Cerebellar cortex (tissue), 1 donor: ENCODE results near the gene PARK7.
A peak's percentile ranks its signal among the peaks of the same experiment; 100 is the strongest.

Experiments
- DNase-seq: peaks from one replicate; pipeline ENCODE4 v3.0.0-alpha.2; 2015; ENCODE audit warnings: low spot score

The PARK7 gene

DNA sequence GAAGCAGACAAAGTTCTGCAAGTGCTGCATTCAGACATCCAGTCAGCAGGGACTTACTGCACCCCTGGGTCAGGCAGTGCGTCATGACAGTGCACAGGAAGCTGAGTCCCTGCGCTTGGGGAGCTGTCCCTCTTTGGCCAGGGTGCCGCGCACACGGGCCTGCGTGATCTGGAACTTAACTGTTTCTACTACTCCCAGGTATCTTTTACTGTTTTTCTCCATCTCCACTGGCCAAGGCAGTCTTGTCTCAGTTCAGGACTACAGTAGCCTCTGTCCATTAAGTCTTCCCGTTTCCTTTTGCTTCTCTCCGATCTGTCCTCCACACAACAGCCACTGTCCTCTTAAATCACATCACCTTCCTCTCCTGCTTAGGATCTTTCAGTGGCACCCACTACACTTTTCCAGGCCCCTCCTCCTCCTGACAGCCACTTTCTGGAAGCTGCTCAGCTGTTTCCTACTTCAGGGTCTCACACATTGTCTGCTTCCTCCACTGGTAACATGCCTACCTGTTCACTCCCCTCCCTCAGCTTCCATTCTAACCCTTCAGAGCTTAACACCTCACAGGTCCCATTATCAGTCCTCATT is 48.7 kb downstream of the PARK7 start:
- peak; percentile 35 for DNase-seq

DNA sequence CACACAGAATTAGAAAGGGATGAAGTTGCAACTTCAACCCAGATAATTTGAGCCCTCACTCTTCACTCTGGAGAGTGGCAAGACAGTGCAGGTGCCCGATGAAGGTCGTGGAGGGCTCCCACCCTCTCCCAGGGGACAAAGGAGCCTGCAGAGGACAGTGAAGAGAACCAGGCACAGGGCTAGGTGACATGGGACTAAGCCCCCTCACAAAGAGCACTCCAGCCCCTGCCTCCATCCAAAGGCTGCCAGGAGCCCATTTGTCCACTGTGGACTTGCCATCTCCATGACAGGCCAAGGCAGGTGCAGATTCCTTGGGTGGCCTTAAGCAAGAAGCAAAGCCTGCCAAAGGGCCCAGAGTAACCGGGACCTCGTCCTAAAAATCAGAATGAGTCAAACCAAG is 49.5 kb downstream of the PARK7 start:
- no peak for DNase-seq

DNA sequence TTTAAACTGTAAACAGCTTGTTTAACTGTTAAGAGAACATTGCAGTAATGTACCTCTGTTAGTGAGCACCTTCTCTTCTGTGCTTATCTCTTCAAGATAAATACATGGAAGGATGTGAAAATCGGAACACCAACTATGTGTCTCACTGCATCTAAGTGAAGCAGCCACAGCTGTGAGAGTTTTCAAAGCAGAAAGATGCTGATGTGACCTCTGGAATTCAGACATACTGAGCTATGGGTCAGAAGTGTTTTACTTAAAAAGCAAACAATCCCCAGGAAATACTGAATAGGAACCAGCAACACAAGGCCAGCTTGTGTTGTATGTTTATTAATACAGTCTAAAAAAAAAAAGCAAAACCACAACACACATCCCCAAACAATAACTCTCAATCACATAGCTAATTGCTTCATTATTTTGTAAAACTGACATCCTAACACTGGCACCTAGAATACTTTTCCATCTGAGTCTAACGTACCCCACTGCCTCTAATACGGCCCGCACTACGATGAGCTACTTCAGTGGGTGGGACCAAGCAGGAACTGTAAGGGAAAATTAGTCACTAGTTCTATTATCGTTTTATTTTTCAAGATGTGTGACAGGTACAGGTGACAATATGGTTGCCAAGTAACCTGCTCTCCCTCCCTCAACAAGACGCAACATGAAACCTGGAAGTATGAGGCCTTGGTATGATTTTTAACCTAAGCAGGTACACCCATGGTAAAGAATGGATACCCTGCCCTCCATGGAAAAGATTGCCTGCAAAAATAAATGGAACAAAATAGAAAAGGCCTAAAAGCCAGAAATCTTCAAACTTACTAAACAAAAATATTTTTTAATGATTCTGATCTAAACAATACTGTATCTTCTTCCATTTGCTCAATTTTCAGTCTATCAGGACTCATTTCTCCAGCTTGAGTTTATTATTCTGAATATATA is 50.7 kb downstream of the PARK7 start:
- DNase-seq, result no peak

DNA sequence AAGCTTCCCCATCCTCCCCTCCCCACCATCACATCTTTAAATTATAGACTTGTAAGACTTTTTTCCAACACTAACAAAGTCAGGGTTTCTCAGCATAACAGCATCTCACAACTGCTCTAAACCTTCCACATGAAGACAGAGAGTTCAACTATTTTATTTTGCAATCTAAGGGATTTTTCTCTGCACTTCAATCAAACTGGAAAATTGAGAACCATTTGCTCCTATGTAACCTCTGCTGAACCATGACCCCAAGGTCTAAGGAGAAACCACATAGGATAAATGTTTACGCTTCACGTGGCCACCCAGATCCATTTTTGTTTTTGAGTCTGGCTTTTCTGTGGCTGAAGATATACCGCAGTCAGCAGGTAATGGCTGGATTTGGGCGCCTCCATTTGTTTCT is 51.4 kb downstream of the PARK7 start:
- no peak for DNase-seq

DNA sequence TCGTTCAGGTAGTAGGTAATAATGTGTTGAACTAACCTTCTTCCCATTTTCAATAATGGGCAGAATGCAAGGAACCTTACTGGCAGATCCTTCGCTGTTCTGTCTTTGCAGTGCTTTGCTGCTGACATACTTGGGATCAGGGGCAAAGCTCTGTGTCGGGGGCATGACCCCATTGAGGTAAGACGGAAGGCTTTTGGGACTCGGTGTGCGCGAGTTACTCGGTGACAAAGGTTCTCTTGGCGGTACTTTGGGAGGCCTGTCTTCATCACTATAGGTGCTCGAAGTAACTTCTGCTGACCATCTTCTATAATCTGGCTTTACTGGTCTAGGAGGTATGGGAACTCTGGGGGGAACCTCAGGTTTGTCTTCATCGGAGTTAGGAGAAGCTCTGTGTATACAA is 51.9 kb downstream of the PARK7 start:
- no peak for DNase-seq

DNA sequence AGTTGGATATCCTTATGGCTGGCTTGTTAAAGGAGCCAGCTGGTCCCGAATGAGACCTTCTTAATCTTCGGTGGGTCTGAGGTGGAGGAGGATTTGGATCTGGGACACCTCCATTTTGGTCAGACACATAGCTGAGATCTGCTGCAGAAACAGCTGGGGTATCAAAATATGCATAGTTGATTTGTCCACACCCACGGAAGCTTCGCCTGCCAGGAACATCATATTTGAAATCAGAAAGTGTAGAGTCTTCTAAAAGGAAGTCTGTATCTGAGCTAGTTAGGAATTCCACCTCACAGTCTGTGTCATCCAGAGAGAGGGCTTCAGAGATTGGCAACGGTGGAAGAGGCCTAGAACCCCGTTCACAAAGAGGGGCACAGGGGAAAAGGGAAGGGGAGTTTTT is 52.3 kb downstream of the PARK7 start:
- no peak for DNase-seq

DNA sequence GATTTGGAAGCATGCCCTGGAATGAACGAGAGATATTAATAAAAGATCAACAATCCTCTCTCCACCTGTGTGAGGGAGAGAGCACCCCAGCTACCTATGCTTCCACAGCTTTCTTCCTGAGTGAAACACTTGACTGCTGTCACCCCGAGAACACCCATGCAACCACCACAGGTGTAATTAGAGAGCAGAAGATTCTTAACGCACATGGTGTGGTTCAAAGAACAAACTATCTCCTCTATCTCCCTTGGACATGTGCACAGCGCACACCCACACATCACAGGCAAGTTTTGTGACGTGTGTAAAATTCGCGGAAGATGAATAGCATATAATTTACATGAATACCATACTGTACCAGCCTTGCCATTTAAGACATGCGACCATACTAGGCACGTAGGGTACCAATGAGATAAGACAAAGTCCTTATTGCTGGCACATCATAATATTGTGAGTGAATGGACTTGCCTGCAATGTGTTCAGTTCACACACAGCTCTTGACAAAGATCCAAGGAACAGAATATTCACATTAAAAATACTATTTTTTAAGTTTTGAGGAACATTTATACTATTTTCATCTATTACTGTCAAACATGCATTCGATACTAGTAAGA is 53.0 kb downstream of the PARK7 start:
- DNase-seq, result no peak

DNA sequence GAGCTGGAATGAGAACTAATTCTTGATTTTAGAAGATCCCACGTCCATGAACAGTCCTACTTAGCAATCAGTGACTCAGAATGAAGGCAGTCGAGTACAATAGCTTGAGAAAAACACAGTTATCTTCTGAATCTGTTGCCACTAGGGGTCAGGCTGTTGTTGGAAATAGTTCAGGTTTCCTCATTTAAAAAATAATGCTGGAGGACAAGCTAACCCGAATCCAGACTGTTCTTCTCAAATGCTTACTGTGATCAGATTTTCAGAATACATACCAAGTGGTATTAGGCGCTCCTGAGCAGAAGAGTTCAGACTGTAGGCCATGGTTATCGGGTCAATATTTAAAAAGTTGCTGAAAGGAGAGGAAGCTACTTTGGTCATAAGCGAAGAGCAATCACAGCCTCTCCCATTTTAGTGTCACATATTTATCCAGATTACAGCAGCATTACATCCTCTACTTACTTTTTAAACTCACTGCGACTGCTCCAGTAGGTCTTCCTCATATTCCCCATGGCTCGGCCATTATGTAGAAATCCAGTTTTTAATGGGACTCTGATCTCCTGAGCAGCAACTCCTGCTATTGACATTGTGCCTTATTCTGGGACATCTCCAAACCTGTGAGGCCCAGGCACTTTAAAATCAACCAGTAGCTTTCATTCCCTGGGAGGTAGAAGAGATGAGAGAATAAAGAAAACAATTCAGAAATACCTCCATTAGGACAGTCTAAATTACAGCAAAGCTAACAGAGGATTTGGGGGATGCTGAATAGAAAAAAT is 53.7 kb downstream of the PARK7 start:
- DNase-seq, result peak; percentile 90

DNA sequence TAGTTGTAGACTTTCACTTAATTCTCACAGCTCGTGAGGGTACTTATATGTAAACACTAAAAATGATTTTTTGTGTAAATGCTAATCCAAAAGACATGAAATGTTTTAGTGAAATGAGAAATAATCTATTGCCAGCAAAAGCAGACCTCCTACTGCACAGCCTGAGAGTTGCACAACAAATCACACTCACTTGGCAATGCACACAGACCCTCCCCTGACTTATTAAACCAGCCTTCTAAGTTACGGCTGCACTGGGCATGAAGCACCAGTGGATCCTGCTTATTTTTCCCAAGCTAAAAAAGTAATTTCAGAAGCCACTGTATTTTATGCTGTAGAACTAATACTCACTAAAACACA is 54.3 kb downstream of the PARK7 start:
- DNase-seq, result peak; percentile 54

DNA sequence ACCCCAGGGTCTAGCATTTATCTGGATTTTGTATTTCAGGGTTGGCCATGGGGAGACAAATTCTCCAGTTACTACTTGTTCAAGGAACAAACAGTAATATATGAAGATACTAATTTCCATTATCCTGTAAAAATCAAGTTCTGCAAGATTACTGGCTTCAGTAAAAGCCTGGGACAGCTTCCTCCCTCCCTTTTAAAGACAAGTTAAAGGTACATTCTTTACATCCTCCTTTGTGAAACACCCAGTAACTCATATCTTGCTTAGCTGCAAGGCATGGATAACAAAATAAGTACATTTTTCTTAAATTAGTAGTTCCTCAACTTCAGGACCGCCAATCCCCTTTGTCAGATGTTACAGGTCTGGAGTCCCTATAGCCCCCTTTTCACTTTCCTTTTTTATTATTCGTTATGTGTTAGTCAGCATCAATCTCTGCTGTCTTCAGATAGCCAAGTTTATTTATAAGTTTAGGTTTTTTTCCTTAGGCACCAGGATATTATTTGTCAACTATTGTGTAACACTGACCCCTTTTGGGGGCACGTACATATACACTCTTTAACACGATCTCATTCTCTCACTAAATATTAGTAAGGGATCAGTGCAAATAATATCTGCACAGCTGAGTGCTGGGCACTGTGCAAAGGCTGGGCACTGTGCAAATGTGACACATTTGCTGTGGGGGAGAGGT is 54.8 kb downstream of the PARK7 start:
- DNase-seq, result peak; percentile 18

DNA sequence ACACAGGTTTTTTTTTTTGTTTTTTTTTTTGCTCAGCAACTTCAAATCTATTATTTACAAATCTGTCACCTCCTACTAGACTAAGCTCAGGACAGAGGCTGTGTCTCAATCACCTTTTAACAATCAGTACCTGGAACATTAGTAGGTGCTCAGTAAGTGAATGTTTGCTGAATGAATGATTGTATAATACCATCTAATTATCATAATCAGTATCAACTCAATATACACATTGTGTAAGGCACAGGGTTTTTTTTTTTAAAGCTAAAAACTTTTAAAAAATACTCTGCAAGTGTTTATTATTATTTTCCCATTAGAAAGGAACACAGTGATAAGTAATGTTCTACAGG is 55.4 kb downstream of the PARK7 start:
- no peak for DNase-seq

DNA sequence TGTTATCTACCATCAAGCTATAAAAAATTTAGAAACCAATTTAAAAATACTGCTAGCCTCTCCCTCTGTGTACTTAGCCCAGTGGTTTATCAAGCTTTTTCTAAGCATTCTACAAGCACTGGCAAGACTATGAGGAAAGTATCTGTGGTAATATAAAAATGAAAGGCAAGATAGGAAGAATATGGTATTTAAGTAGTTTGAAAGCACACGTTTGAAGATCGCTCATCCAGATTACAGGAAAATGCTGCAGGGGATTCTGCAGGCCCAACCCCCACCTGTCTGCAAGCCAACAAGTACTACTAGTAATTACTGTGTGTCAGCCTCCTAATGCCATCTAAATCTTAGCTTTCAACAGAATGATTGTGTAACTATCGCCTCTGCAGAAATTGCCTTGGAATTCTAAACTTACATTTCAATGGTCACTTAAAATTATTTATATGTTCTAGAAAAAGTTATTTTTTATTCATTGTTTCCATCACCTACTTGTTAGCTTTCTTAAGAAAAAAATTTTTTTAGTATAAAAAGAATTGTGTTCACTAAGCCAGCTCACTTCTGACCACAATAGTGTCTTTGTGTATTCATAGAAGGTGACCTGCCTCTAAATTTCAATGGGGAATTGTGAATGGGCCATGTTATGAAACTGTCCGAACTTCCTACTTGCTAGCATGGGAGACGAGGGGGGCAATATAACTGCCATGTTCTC is 56.1 kb downstream of the PARK7 start:
- peak; percentile 39 for DNase-seq

DNA sequence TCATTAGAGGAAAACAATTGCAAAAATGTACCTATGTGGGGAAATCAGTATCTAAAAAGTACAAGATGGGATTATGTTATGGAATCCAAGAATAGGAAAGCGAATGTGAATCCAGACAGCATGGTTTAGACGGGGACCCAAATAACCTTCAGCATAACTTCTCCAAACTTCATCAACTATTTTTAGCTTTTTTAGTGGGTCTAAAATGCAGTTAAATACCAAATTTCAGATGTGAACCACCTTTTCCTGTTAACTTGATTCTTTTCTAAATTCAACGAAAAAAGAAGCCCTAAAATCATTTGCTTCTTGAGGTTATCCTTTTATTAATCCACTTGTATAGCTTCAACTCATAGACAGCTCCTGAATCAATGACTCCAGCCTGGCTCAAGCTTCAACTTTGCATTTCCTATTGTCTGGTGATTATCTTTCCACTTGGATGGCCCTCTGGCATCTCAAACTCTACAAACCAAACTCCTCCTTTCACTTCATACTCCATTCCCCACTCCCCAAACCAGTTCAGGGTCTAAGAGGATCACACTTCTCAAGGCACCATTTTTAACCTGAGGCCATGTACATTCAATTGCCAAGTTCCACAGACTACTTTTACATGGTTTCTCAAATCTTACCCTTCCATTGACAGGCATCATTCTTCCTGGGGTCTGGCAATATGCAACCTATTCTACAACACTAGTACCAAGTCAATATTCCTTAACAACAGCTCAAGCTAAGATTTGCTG is 57.1 kb downstream of the PARK7 start:
- peak; percentile 33 for DNase-seq

DNA sequence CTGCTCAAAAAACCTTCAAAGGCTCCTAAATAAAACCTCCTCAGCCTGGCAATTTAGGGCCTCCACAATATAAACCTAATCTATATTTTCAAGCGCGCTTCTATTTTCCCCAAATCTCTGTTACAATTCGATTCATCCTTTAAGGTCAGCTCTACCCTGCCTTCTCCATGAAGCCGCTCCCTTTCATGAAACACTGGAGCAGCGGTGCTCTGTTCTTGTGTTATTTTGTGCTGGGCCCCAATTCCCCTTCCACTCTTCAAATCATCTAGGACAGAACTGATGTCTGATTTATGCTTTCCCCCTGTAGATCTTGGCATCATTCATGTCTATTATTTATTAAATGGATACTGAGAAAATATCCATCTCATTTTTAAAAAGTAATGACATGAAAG is 57.7 kb downstream of the PARK7 start:
- no peak for DNase-seq

DNA sequence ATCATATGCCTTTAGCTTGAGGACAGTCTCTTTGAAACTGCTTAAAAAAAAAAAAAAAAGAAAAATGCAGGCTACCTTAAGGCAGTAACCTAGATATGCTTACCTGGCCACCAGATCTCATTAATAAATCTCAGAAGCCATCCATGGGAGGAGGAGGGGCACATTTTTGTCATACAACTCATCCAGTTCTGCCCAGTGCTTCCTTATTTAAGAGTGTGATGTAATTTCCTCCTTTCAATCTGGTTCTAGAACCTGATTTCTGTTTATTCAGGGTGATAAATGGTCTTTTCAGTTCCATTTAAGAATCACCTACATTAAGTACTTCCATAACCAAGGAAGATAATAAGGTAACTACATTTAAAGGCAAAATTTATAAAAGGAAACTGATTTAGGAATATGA is 58.5 kb downstream of the PARK7 start:
- peak; percentile 34 for DNase-seq

DNA sequence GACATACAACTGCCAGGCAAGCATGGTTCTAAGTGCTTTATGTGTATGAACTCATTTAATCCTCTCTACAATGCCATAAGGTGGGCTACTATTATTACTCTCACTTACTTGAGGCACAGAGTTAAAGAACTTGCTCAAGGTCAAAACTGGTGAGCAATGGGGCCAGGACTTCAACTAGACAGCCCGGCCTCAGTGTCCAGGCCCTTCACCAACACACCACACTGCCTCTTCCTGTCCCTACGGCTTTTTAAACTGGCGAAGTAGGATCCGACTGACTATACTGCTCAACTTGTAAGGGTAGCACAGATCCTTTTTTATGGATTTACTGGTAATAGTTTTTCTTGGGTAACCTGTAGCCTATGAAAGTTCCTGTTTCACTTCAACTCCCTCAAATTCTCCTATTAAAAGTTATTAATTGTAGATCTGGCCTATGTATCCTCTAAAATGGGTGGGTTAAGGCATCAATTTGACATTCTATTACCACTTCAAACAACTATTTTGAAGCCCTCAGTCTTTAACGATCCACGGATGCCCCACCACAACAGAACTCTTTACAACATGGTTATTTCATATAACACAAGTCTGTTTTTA is 60.3 kb downstream of the PARK7 start:
- peak; percentile 31 for DNase-seq

DNA sequence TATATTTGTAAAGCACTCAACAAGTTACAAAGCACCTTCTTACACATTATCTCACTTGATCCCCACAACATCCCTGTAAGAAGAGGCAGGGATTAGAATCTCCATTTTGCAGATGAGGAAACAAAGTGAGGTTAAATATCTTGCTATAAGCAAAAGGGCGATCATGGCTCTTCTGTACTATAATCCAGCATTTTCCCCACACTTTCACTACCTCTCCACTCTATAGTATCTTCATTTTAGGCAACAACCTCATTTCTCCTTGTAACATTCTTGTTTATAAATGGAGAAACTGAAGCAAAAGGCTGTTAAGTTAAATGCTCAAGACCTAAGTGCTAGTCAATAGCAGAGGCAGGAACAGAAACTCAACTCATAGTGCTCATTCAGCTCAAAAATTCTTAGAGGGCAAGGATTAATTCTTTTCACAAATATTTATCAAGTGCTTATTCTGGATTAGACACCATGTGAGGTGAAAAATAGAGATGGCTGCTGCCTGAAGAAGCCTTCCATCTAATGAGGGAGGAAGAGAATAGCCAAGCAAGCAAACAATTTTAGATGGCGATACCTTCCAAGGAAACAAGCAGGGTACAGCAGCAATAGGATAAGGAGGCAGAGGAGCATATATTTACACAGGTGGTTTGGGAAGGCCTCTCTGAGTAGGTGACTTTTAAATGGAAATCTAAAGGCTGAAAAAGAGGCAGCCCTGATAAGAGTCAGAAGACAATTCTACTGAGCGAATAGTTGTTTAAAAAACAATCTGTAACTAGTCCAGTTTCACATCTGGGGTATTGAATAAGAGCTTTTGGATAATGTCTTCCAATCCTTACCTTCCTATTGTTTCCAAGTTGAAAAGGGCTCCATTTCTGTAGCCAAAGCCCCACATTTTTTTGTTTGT is 61.1 kb downstream of the PARK7 start:
- peak; percentile 25 for DNase-seq

DNA sequence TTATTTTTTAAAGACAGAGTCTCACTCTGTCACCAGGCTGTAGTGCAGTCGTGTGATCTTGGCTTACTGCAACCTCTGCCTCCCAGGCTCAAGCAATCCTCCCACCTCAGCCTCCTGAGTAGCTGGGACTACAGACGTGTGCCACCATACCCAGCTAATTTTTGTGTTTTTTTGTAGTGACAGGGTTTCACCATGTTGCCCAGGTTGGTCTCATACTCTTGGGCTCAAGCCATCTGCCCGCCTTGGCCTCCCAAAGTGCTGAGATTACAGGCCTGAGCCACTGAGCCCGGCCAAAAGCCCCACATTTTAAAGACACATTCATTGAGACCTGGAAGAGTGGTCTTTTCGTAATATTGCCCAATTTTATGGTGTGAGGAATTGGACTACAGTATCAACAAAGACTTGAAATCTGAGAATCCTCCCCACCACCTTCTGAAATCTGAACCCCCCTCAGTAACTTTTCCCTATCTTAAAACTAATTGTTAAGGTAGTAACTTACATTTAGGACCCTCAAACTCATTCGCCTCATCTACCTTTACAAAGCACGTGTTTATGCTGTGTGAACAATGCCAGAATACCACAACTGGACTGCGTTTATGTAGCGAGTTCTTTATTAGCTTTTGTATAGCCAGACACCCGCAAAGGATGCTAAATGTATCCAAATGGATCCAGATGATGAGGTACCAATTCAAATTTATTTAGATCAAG is 61.9 kb downstream of the PARK7 start:
- no peak for DNase-seq

DNA sequence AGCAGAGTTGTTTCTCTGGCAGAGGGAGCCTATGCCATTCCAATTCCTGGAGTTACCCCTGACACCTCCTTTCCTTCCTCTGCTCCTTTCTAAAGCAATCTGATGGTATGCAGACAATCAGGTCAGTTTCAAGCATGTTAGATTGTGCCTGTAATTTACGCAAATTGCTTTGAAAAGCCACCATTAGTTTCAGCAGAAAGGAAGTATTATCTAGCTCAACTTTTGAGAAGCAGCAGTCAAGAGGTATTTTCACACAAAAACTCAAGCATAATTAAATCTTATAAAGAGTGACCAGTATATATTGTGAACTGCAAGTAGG is 62.4 kb downstream of the PARK7 start:
- DNase-seq, result no peak
